ENCODE data around the gene MITF.

MITF gene

GRCh38 chr3:69761896-69762767, 22.9 kb downstream of the MITF start:
- DNase-seq, result no peak

GRCh38 chr3:69762768-69763229, 23.5 kb downstream of the MITF start:
- DNase-seq, result no peak

GRCh38 chr3:69763458-69763857, 24.2 kb downstream of the MITF start:
- no peak for DNase-seq

DNA sequence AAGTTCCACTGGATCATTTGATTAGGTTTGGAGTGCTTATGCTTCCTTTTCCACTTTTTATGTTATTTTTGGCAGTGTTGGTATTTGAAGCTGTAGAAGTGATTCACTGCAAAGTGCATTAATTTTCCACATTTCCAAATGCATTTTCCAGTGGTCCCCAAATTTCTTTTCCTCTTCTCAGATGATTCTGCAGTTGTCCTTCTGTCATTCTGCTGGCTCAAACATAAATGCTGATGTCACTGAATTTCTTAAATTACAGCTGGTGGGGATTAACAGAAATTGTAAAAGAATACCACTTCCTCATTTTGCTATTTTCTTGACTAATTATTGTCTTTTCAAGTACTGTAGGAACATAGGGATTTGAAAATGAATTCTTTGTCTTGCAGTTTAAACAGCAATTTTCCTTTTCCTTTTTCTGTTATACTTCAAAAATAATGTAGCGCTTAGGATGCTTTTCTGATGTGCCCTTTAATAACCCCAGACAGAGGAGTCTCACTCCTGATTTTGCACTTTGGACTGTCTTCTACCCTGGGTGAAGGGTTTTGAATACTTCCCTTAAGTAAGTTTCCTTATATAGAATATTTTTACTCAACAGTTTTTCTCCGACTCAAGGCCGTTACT, 25.0 kb downstream of the MITF start:
- no peak for DNase-seq

DNA sequence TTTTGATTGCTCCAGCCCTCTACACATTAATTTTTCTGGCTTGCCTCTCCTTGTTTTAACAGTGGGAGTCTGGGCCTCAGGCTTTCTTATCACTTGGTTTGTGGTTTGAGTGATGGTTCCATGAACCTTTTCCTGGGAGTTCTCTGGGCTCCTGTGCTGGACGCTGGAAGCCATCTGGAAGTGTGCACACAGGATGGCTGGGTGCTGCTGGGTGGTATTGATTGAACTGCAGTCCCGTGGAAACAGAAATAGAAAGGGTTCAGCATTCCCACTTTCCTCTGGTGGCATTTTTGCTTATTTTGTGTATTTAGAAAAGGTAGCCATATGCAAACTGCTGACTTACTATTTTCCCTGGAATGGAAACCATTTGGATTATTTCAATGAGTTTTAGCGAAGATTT, 25.6 kb downstream of the MITF start:
- no peak for DNase-seq

DNA sequence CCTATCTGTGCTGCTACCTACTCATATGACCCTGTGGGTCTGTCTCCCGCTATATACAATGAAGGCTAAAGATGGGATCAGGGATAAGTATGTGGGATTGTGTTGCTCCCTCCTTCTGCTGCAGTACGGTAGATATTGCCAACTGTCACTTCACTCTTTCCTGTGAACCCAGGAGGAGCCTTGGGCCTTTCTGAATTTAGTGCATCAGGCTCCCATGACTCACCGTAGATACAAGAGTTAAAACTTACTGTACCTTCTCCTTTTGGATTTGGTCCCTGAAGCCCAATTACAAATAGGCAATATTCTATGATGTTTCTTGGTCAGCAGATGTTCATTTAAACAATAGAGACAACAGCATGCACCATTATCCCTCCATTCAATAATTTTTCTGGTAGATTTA, 27.4 kb downstream of the MITF start:
- DNase-seq, result no peak

- no peak for DNase-seq
Observed at GRCh38 chr3:69767571-69767970, 28.3 kb downstream of the MITF start.

DNA sequence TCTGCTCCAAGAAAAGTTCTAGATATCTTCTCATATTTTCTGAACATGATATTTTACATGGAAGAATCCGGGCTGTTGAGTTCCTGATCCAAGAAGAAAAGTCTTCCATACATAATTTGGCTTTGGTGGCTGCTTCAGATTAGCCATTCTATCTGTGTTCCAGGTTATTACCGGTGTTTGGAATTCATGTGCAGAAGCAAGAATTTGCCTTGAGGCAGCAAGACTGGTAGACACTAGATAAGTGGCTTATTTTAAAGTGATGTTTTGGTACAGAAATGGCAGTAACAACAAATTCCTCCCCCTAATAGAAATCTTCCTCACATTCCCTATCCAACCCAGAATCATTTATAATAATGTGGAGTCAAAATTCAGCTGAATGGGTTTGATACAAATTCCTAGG, 29.2 kb downstream of the MITF start:
- DNase-seq, result no peak

- DNase-seq, result no peak
Observed at GRCh38 chr3:69770219-69770618, 31.0 kb downstream of the MITF start.

DNA sequence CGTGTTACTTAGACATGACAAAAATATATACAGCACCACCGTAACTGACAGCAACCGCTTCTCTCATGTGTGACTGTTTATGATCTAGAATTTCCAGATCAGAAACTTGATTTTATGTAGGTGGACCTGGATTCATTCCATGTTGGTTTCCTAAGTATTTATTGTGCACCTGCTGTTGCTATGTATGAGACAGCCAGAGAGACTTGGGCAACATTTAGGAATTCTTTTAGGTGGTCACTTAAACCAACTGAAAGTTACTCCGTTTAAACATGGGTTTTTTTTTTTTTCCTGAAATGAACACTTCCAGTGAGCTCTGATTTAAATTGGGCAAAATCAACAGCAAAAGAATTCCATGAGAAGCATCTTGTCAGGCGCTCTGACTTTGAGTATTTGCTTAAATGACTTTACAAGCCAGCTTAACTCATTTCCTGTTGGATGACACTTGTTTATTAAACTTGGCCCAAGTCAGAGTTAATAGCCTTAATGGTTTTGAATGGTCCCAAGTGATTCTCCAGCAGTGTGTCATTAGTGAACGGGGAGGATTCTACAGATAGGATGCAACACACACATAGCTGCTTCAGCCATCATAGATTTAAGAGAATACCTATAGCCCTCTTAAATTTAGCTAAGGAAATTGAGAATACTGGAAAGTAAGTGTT, 31.8 kb downstream of the MITF start:
- no peak for DNase-seq

DNA sequence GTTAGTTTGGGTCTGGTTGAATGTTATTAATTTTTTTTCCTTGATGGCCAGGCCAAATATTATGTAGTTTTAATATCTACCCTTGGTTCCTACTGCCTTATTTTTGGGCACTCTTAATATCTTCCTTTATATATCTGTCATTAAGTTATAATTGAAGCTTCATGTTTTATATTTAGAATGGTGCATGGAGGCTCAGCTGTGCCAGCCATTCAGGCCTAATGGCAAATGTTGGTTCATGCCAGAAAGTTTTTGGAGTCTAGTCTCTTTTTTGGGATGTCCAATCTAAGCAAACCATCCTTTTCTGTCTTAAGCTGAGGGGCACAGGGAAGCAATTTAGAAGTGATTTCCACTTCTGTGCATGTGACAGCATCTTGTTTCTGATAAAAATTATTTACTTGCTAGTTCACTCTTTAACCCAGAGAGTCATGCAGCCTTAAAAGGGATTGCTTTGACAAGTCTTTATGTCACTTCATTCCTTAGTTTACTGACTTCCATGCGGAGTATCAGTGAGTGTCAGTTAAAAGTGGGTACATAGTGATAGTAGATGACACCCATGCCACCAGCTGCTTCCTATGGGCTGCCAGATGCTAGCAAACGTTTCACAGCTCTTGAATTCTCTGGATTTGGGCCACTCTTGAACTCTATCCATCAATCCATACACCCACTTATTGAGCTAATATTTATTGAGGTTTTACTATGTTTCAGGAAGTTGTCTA, 33.0 kb downstream of the MITF start:
- no peak for DNase-seq

DNA sequence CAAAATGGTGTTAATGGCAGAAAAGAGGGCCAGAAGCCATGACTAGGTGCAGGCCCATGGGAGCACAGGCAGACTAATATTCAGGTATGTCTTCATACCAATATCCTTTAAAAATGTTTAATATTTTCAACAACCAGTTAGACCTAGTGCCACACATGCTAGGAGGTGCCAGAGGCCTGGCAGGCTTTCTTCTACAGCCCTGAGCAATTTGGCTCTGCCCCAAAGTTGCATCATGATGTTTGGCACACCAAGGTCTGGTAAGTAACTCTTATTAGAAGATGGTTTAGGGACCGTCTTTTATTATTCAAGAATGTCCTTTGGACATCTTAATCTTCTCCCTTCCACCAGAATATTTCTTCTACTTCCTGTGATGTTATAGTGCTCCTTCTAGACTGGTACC, 34.8 kb downstream of the MITF start:
- no peak for DNase-seq

DNA sequence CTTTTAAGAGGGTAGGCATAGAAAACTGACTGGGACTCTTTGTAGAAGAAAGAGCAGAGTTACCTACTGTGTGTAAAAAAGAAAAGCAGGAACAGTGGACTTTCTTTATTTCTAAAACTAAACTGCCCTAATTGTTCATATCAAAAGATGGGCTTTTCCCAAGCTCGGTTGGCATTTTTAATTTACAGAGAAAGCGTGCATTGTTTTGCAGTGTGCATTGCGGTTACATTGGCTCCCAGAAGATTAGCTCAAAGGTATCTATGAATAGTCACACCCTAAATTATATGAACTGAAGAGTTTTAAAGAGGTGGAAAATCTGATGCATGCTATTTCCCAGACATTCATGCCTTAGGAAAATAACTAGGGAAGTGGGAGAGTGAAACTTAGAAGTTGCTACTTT, 36.5 kb downstream of the MITF start:
- DNase-seq, result no peak

DNA sequence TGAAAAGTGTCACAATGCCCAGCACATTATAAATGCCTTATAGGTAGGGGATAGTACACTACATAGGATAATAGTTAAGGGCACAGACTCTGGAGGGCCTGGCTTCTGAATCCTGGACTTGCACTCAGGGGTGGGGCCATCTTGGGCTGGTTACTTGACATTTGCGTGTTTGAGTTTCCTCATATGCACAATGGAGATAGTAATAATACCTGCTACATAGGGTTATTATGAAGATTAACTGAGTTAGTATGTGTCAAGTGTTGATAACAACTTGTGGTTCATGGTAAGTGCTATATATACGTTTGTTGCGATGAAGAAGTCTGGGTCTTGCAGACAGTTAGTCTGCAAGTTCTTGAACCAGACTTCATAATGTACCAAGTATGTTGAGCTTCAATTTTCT, 37.0 kb downstream of the MITF start:
- DNase-seq, result no peak

DNA sequence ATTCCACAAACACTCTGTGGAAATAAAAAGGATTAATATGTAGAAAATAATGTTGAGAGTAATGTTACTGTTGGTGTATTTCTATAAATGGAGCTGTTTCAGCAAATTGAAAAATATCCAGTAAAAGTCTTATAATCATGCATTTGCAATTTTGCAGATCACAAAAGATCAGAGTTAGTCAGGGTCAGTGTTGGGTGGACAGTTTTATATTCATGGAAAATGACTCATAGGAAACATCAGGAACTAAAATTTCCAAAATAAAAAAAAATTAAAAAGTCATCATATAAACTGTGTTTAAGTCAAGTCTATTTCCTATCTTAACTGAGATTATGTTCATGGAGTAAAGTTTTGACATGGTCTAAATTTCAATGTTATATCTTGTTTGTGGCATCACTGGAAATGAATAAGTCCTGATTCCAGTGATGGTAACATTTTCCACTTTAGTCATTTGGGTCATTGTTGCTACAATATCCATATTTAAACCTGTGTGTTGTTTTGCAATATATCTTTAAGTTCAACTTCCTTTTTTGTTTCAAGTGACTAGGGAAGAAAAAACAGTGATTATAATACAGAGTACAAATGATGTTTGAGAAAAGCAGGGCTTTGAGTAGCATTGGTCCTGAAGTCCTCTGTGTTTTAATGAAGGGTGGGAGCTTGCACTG, 37.8 kb downstream of the MITF start:
- no peak for DNase-seq

- no peak for DNase-seq
Observed at GRCh38 chr3:69777582-69777967, 38.3 kb downstream of the MITF start.

DNA sequence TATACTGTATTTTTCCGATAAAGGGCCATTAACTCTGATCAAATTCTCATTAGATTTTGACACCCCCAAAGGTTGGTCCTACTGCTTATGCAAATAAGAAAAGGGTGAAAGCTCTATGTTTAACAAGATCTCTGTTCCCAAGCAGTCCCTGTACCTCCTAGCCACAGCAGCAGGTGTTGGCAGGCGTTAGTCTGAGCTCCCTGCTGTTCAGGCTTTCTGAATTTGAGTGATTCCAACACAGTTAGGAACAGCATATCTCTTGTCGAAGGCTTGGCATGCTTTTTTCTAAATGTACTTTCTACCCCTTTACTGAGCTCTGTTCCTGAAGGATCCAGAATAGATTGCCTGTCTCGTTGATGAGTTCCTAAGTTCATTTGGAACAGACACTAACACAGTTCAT, 42.3 kb downstream of the MITF start:
- no peak for DNase-seq

- no peak for DNase-seq
Observed at GRCh38 chr3:69784954-69785514, 45.8 kb downstream of the MITF start.

- DNase-seq, result no peak
Observed at GRCh38 chr3:69785769-69786320, 46.6 kb downstream of the MITF start.

- no peak for DNase-seq
Observed at GRCh38 chr3:69786854-69787253, 47.6 kb downstream of the MITF start.

GRCh38 chr3:69787436-69788168, 48.3 kb downstream of the MITF start:
- no peak for DNase-seq
